CD4-positive, alpha-beta T cell treated with Interleukin-12 subunit alpha and Interleukin-12 subunit beta, for 1 hour (primary cell): Measurements from ENCODE around the gene FPGS.

ENCODE experiments used
- DNase-seq: peaks from one replicate; pipeline ENCODE4 v3.0.0-alpha.2; 2020

FPGS gene

GRCh38 chr9:127788337-127789011 is 14.2 kb upstream of the FPGS start:
- no peak for DNase-seq

GRCh38 chr9:127789179-127789578 is 13.5 kb upstream of the FPGS start:
- DNase-seq = no peak

GRCh38 chr9:127790094-127790855 is 12.4 kb upstream of the FPGS start:
- no peak for DNase-seq

GRCh38 chr9:127791085-127791484 is 11.6 kb upstream of the FPGS start:
- no peak for DNase-seq

GRCh38 chr9:127792417-127793031 is 10.2 kb upstream of the FPGS start:
- no peak for DNase-seq

- no peak for DNase-seq
Measured at GRCh38 chr9:127793093-127793708, 9.5 kb upstream of the FPGS start.

- no peak for DNase-seq
Measured at GRCh38 chr9:127794001-127794791, 8.5 kb upstream of the FPGS start.

- no peak for DNase-seq
Measured at GRCh38 chr9:127796225-127796813, 6.4 kb upstream of the FPGS start.

- no peak for DNase-seq
Measured at GRCh38 chr9:127796852-127797370, 5.8 kb upstream of the FPGS start.

GRCh38 chr9:127801955-127802575 is 617 bp upstream of the FPGS start:
- DNase-seq = no peak

- peak; percentile 31 for DNase-seq
Measured at GRCh38 chr9:127803507-127804352, 1.0 kb downstream of the FPGS start.

- peak; percentile 40 for DNase-seq
Measured at GRCh38 chr9:127805620-127806019, 2.9 kb downstream of the FPGS start.

GRCh38 chr9:127806871-127807270 is 4.2 kb downstream of the FPGS start:
- no peak for DNase-seq

- DNase-seq = no peak
Measured at GRCh38 chr9:127808347-127809001, 5.8 kb downstream of the FPGS start.

- no peak for DNase-seq
Measured at GRCh38 chr9:127809002-127809539, 6.4 kb downstream of the FPGS start.

GRCh38 chr9:127809540-127810377 is 7.1 kb downstream of the FPGS start:
- no peak for DNase-seq

GRCh38 chr9:127810378-127811187 is 7.9 kb downstream of the FPGS start:
- no peak for DNase-seq

GRCh38 chr9:127812011-127812410 is 9.3 kb downstream of the FPGS start:
- no peak for DNase-seq
